ENCODE data around the gene SETD7.

- TF ChIP-seq CTCF (conservative IDR thresholded peaks at IDR 0.05; ENCODE audit: low read depth, low read length) = no peak
- TF ChIP-seq EZH2 (IDR thresholded peaks at IDR 0.05; ENCODE audit: low read length, unreplicated experiment) = no peak
Observed at GRCh38 chr4:139508581-139509237, 47.3 kb downstream of the SETD7 start.

Data from PC-3 (cell line).